Inferior parietal cortex (tissue), 1 donor: ENCODE measurements around the gene HSPA2.

Experiments used
- DNase-seq: peaks from one replicate; pipeline ENCODE4 v3.0.0-alpha.2; 2016; ENCODE audit errors: extremely low spot score

HSPA2 gene

DNA sequence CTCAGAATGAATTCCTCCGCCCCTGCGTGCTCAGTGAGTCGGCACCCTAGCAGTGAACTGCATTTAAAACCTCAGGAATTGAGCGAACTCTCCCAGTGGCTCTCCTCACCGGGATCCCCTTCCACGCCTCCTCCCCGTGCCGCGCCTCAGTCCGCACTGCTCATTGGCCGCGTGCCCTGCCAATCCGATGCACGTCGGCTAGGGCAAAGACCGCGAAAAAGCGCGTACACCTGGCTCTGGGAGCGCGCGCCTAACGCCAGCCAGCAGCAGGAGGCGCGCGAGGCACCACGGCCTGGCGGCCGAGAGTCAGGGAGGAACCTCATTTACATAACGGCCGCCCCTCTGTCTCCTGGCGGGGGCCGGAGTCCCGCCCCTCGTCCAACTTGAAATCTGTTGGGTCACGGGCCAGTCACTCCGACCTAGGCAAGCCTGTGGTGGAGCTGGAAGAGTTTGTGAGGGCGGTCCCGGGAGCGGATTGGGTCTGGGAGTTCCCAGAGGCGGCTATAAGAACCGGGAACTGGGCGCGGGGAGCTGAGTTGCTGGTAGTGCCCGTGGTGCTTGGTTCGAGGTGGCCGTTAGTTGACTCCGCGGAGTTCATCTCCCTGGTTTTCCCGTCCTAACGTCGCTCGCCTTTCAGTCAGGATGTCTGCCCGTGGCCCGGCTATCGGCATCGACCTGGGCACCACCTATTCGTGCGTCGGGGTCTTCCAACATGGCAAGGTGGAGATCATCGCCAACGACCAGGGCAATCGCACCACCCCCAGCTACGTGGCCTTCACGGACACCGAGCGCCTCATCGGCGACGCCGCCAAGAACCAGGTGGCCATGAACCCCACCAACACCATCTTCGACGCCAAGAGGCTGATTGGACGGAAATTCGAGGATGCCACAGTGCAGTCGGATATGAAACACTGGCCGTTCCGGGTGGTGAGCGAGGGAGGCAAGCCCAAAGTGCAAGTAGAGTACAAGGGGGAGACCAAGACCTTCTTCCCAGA, at the start of gene HSPA2:
HSPA2 (plus strand) TSS at position 534 of the 995 bp plus-strand sequence; CDS start at position 643, 109 bp downstream.
- peak; percentile 96 for DNase-seq

DNA sequence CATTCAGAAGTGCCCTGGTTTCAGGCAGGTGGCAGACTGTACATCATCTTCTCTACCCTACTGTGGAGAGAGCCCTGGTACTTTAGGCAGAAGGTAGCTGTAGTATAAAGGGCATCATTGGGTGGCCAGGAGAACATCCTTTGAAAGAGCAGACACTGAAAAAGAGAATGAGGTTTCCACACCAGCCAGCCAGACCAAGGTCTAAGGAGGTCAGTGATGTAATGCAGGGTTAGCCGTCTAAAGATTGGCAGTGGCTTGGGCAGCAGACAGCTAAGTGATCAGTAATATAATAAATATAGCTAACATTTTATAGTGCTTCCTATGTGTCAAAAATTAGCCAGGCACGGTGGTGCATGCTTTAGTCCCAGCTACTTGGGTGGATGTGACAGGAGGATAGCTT, 48.9 kb upstream of the HSPA2 start:
- DNase-seq: no peak

DNA sequence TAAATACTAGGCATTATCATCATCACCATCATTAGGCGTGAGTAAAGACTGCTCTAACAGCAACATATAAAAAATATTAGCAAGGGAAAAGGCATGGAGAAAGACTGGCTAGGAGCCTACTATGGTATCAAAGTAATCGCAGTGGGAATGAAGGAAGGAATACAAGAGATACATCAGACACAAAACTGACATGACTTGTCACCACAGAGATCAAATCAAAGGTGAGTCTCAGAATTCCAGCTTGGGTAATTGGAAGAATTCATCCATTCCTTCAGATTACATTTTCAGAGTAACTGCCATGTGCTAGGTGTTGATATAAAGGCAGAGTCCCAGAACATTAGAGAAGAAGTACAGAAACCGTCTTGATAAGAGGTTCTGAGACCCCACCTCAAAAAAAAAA, 47.1 kb upstream of the HSPA2 start:
- DNase-seq: no peak

DNA sequence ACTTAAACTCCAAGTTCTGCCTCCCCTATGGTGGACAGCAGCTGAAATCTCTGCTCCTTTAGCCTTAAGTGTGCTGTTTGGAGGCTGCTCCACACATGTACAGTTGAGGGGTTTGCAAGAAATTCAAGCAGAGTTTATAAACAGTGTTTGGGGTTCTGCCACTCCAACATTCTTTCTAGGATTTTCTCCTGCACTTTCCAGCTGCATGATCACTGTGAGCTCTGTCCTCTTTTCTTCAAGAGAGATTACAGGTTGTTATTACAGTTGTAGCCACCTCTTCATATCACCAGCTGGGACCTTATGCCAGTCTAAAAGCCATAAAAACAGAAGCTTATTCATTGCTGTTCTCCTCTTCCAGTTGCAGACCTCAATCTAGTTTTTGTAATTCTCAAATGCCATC, 45.3 kb upstream of the HSPA2 start:
- DNase-seq: no peak

DNA sequence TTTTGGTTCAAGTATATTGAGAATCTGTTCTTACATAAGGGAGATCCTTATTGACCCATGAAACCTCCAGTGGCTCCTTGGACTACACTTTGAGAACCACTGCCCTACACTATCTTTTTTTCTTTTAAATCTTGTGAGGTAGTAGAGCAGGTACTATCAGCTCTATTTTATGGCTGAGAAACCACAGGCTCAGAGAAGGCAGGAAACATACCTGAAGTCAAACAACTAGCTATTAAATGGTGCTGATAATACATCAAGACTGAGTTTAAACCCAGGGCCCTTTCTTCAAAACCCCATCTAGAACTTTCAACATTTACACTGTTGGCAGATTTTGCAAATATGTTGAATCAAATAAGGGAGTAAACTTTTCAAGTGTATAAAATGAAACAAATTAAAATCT, 43.8 kb upstream of the HSPA2 start:
- no peak for DNase-seq

DNA sequence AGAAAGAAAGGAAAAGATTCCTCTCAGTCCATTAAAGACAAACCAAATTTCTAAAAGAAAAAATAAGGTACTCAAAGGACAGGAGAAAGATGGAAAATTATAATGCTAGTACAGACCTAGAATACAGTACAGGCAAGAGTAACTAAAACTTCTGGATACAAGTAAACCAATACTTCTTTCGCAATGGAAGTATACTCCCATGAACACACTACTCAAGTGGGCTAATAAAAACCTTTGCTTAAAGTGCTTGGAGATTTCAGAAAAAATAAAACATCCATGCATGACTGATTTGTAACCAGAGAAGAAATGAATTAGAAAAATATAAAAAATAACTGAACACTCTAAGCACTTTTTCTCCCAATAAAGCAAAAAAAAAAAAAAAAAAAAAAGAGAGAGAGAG, 40.5 kb upstream of the HSPA2 start:
- DNase-seq: no peak

DNA sequence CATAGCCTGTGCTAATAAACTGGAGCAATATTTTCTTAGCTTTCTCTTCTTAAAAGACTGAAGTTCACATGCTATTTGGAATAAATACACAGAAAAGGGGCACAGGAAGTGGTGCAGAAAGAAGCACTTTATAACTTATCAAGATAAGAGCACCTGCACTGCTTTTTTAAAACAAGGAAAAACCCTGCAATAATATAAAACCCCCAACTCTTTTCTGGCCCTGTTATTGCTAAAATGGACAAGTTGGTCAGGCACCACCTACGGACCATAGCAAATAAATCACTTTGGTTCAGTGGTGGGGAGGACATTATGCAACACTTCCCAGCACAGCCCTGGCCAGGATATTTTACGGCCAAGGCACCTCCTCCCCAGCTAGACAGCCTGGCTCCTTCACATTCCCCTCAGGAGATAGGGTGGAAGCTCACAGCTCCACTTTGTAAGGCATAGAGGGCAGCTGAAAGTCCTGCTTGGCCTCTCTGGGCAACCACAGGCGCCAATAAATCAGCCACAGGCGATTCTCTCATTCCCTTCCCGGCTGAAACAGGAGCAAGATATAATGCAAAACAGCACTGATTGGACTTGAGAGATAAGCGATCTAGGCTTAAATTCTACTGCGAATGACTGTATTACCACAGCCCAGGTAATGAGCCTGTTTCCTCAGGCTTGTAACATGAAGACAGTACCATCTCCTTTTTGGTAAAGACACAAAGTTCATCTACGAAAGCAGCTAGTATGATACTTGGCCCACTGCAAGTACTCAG, 39.0 kb upstream of the HSPA2 start:
- no peak for DNase-seq

DNA sequence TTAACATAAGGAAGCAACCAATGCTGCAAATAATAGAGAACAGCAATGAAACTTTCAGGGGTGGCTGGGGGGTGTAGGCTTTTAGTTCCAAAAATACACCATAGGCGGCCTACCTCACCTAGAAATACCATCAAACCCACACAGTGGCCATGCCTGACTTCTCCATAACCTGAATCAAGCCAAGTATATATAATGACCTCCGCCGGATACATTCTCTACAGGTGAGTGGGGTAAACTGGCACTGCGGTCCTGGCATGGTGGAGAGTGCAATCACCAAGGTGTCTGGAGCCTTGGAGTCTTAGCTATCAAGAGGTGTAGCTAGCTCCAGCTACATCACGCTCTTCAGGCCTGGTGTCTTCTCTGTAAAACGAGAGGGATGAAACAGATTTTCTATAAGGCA, 38.1 kb upstream of the HSPA2 start:
- DNase-seq: no peak

DNA sequence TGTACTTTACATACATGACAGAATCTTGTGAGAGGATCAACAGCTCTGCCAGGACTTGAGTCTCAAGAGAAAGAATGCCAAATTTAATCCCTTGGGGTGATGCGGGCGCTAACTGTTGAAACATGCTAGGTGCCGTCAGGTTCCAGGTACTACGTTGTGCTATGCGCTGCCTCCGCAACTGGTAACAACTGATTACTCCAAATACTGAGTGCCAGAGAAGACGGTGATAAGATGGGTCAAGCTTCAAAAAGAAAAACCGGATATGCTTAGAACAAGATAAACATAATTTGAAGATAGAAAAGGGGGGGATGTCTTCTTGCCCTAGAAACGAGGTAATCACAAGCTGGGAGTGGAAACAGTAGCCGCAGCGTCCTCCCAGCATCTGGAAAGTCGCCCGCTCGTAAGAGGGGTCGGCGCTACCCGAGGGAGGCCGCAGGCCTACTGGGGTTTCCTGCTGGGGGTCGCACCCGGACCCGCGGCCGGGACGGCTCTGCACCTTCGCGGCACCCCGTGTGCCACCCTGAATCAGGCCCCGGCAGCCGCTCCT, 37.6 kb upstream of the HSPA2 start:
- no peak for DNase-seq

DNA sequence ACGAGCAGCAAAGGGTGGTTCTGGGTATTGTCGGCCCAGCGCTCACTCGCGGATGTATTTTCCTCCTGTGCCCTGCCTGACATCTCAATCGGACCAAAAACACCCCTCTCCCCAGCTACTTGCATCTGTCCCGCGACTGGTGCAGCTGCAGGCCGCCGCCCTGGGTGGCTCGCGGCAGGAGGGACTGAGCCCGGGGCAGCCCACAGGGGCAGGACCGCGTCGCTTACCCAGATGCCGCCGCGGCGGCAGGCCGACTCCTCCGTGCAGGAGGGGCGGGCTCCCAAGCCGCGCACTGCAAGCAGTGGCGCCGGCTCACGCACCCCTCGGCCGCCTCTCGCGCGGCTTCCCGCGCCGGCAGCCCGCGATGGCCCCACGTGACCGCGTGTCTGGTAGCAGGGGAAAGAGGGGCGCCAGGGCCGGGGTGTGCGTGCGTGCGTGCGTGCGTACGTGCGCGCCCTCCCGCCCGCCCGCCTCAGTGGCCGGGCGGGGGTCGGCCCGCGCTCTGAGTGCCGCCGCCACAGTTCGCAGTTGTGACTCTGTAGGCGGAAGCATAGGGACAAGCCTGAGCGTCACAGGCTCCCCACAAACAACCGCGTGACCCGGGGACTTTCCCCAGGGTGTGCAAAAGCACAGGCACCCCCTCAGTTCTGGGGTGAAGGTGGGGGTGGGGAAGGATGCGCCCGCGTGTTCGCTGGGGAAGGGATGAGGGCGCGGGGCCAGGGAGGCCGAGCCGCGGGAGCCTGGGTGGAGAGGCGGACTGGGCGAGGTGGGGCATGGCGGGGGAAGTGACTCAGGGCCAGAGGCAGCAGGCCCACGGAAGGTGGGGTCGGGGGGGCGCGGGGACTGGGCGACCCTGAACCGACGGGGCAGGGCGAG, 36.9 kb upstream of the HSPA2 start, which contains the start of gene ZBTB25:
ZBTB25 (minus strand) TSS at position 405 of the 876 bp plus-strand sequence. CDS start 13,305 bp downstream, outside the sequence.
- peak; percentile 85 for DNase-seq

DNA sequence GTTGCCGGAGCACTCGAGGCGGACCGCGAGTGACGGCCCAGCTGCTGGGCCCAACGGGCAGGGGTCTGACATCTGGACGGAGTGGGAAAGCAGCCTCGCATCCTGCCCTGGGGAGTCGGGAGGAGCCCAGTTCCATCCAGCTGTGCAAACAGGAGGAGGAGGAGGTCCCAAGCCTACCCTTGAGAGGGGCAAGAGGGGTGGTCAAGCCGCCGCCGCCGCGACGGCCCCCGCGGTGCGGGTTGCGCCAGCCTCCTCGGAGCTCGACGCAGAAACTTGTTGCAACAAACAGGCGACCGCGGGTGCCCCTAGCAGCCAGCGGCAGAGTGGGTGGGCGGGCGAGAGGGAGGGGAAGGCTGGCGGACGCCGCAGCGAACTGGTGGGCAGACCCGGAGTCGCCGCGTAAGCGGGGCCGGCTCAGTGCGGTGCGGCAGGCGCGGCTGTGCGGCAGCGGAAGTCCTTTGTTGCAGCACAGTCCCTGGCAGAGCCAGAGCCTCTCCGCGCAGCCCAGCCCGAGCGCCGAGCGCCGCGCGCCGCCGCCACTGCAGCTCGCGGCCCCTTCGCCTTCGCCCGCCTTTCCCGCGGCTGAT, 36.1 kb upstream of the HSPA2 start, which contains the start of gene ZBTB1:
ZBTB1 (plus strand) TSS at position 461 of the 587 bp plus-strand sequence. CDS start 16,735 bp downstream, outside the sequence.
- peak; percentile 62 for DNase-seq

DNA sequence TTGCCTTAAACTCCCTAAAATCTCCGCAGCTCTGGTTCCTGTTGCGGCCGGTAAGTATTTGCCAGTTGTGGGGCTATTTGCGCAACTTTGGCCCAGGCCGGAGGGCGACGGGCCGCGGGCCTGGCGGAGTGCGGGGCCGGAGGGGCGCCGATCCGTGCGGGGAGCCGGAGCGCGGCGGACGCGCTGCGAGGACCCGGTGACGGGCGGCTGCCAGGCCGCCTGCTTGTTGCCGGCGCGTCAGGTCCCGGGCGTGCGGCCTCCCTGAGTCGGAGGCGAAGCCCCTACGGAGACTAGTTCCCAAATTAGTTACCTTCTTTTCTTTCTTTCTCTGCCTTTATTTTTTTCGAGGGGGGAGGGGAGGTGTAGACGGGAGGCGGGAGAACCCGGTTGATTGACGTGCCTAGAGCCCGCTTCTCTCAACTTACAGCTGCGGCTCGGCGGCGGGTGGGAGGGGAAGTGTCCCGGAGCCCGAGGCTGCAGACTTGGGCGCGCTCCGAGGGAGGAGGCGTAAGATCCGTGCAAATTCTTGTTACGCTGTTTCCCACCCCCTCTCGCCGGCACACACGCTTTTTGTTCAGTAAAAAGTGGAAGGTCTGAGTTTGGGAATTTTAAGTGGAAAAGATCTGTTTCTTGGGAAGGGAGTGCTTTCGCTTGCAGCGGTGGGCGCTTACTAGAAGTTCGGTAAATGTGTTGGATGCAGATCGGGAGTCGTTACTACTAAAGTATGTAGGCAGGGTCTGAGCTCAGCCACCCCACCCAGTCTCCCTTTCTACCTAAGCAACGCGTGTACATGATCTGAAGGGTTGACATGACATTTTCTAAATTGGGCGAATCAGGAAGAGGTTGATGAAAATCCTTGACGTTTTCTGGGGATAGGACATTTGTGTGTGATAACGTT, 35.4 kb upstream of the HSPA2 start:
- DNase-seq: peak; percentile 72

DNA sequence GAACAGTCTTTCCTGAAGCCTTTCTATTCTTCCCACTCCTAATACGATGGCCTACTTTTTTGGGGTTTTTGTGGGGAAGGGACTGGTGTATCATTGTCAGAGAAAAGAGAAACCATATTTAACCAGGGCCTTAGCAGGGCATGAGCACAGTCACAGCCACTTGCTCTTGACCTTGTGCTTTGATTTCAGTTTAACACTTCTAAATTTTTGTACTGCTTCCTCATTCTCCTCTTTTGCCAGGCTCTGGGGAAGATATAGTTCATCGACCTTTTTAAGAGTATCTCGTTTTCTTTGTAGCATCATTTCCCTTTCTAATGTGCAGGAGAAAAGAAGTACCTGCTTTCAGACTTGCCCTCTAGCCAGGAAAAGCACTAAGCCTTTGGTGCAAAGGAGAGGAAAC, 33.8 kb upstream of the HSPA2 start:
- DNase-seq: no peak

DNA sequence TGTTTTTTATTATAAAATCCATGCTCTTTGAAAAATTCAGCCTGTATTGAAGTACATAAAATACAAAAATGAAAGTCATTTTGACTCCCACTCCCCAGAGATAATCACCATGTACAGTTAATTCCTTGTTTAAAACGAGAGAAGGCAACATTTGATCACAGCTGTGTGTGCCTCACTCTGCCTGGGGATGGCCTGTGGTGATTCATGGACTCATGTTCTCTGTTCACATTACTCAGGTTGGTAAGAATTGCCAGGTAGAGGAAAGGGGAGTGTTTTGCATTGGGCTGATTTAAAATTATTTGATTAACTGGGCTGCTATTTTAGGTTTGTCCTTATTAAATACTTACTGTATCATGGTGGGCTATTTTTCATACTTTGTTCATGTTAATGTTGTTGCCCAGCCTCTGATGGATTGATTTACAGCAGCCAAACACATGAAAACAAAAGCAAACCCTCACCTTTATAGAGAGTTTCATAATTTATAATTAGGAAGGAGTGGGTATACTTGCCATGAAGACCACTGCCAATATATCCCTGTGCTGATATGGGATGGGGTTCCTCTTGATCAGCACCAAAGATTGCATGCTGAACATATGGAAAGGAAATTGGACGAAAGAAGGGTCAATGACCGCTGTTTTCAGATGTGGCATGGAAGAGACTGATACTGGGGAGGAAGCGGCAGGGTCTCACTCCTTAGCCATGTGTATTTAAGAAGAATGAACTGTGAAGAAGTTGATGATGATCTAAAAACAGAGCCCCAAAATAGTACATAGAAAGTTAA, 33.0 kb upstream of the HSPA2 start:
- no peak for DNase-seq

DNA sequence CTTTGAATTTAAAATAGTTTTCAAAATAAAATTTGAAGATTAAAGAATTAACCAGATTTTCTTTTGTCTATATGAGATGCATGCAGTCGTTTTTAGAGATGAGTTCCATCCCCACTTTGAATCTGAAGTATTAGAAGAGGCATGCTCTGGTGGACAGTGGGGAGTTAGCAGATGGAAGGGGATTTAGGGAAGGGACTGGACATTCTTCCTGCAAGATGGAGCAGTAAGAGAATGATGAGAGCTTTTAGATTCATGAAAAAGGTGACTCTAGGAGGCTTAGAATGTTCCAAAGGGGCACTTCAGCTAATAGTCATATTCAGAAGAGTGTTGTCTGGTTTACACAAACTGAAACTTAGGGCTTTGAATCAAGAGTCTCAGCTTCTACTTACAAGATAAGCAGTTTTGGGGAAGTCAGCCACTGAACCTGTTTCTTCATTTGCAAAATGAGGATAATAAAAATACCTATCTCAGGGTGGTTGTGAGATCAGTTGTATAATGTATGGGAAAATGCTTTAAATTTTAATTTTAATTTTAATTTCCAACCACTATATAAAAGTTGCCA, 32.2 kb upstream of the HSPA2 start:
- DNase-seq: no peak

DNA sequence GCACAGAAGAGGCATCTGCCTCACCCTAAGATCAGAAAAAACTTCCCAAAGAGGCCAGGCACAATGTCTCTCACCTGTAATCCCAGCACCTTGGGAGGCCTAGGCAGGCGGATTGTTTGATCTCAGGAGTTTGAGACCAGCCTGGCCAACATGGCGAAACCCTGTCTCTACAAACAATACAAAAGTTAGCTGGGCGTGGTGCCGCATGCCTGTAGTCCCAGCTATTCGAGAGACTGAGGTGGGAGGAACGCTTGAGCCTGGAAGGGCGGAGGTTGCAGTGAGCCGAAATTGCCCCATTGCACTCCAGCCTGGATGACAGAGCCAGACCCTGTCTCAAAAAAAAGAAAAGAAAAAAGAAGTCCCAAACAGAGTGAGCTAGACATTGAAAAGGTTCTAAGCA, 31.5 kb upstream of the HSPA2 start:
- DNase-seq: no peak

DNA sequence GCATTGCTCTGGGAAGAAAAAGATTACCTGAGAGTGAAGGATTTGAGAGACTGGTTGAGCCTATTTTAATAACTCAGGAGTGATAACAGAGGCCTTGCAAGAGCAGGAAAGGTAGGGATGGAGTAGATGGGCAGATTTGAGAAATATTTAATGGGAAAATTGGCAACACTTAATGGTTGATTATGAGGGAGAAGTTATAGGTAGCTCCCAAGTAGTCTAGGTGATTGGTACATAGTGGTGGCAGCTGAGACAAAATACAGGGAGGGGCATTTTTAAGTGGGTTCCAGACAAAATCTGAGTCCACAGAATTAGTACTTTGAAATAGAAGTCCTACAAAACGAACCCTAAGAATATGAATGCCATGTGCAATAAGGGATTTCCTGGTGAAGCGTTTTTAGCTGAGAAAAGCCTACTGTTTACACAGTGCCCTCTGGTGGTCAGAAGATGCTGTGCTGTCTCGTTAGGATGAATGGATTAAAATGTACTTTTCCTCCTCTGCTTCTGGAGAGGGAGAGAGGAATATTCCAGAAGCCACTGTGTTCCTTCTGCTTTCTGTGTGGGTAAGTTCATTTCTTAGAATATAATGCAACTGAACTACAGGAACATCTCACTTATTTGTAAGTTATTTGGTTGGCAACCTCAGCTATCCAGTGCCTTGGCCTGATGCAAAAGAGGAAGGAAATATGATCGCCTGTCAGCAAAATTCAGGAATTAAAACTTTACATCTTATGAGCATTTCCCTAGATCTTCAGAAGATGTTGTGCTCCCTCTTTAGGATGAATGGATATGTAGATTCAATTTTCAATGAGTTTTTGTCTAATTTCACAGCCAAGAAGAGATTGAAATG, 29.5 kb upstream of the HSPA2 start:
- peak; percentile 92 for DNase-seq

DNA sequence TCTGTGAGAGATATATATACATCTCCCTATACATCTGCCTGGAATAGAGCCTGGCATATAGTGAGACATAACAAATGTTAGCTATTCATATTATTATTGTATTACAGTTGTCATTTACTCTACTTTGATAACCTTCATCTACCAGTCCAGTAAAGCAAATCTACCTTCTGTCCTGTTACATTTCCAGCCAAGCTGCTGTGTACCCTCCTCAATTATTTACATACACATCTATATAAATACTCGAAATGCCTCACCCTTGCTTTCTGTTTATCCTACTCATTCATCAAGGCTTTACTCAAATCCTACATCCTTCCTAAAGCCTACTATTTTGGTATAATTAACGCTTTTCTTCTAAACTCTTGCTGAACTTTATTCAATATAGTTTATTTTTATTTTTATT, 27.3 kb upstream of the HSPA2 start:
- no peak for DNase-seq
